ENCODE results near the gene CAMKK1.

Gene CAMKK1

GRCh38 chr17:3812771-3813170 lies 80.1 kb downstream of the CAMKK1 start:
- no peak for DNase-seq (ENCODE audit: low read depth in 3 of 3)

GRCh38 chr17:3812284-3812683 lies 80.6 kb downstream of the CAMKK1 start:
- DNase-seq (ENCODE audit: low read depth in 3 of 3), result no peak

Data from stimulated activated CD4-positive, alpha-beta T cell treated with anti-CD3 and anti-CD28 coated beads, TNF-alpha, amount 100 ng/mL, for 4 hours (primary cell).